Measurements from ENCODE around the gene USP7.
A peak's percentile ranks its signal among the peaks of the same experiment; 100 is the strongest.

USP7 gene

GRCh38 chr16:8951447-8952280, 12.0 kb downstream of the USP7 start:
- peak; percentile 11 for DNase-seq

- DNase-seq: no peak
Measured at GRCh38 chr16:8950580-8951077, 13.1 kb downstream of the USP7 start.

- DNase-seq: no peak
Measured at GRCh38 chr16:8949536-8950418, 13.9 kb downstream of the USP7 start.

- DNase-seq: peak; percentile 31
Measured at GRCh38 chr16:8948831-8949230, 14.9 kb downstream of the USP7 start.

GRCh38 chr16:8948069-8948593, 15.6 kb downstream of the USP7 start:
- DNase-seq: no peak

- no peak for DNase-seq
Measured at GRCh38 chr16:8946544-8946943, 17.2 kb downstream of the USP7 start.

- DNase-seq: no peak
Measured at GRCh38 chr16:8945626-8946296, 17.9 kb downstream of the USP7 start.

- DNase-seq: no peak
Measured at GRCh38 chr16:8943966-8944759, 19.5 kb downstream of the USP7 start.

GRCh38 chr16:8943001-8943763, 20.5 kb downstream of the USP7 start:
- DNase-seq: no peak

GRCh38 chr16:8941718-8942344, 21.9 kb downstream of the USP7 start:
- DNase-seq: no peak

- no peak for DNase-seq
Measured at GRCh38 chr16:8937803-8938202, 25.9 kb downstream of the USP7 start.

GRCh38 chr16:8936421-8936820, 27.3 kb downstream of the USP7 start:
- DNase-seq: peak; percentile 82

GRCh38 chr16:8935989-8936388, 27.7 kb downstream of the USP7 start:
- DNase-seq: no peak

GRCh38 chr16:8934601-8935000, 29.1 kb downstream of the USP7 start:
- DNase-seq: no peak

- DNase-seq: peak; percentile 23
Measured at GRCh38 chr16:8931859-8932258, 31.8 kb downstream of the USP7 start.

GRCh38 chr16:8929086-8929748, 34.5 kb downstream of the USP7 start:
- DNase-seq: no peak

GRCh38 chr16:8928467-8928957, 35.2 kb downstream of the USP7 start:
- peak; percentile 64 for DNase-seq

GRCh38 chr16:8926827-8927226, 36.9 kb downstream of the USP7 start:
- no peak for DNase-seq

GRCh38 chr16:8925455-8925854, 38.3 kb downstream of the USP7 start:
- DNase-seq: no peak

GRCh38 chr16:8924214-8924613, 39.5 kb downstream of the USP7 start:
- no peak for DNase-seq

All from activated CD4-positive, alpha-beta T cell treated with anti-CD3 and anti-CD28 coated beads, Interleukin-2, Interleukin-6, amounts not matched to agents 100 ng/mL and 50 ng/mL, durations not matched to agents 16 hours and 8 hours (primary cell).